Stomach smooth muscle (tissue), 2 donors: ENCODE measurements around the gene PDE1A.

Experiments used
- H3K27ac ChIP-seq: one replicate; pipeline ENCODE4 v1.7.0; 2013; ENCODE audit warnings: mild to moderate bottlenecking, low read length, inconsistent platforms
- H3K27me3 ChIP-seq, 2 donors: one replicate each; pipeline ENCODE4 v1.7.0; 2013; ENCODE audit warnings: low read length in 2 of 2; ENCODE audit not compliant: insufficient read depth in 2 of 2, control insufficient read depth in 1 of 2
- H3K36me3 ChIP-seq, 2 donors: one replicate each; pipeline ENCODE4 v1.7.0; 2013; ENCODE audit warnings: low read length in 2 of 2; ENCODE audit not compliant: control insufficient read depth in 2 of 2, insufficient read depth in 2 of 2
- H3K4me1 ChIP-seq: one replicate; pipeline ENCODE4 v1.7.0; 2013; ENCODE audit warnings: low read length; ENCODE audit not compliant: control insufficient read depth, insufficient read depth
- H3K4me3 ChIP-seq, 2 donors: one replicate each; pipeline ENCODE4 v1.7.0; 2013; ENCODE audit warnings: low read length in 2 of 2
- H3K9ac ChIP-seq, 2 donors: one replicate each; pipeline ENCODE4 v1.7.0; 2013; ENCODE audit warnings: low read length in 2 of 2, mild to moderate bottlenecking in 1 of 2
- H3K9me3 ChIP-seq, 2 donors: one replicate each; pipeline ENCODE4 v1.7.0; 2013; ENCODE audit warnings: low read length in 2 of 2; ENCODE audit not compliant: control insufficient read depth in 2 of 2
- donor health status: healthy.
- donor health status: Pancreatic carcinoma.

PDE1A gene

GRCh38 chr2:182378759-182379158 is 48.1 kb downstream of the PDE1A start:
- H3K36me3 ChIP-seq: no peaks in the 10 kb centered on the region
- H3K4me1 ChIP-seq: no peaks in the 10 kb centered on the region
- no peak overlapping the region for H3K9ac ChIP-seq
- H3K4me3 ChIP-seq: no peak overlapping the region
- no peaks in the 10 kb centered on the region for H3K27me3 ChIP-seq
- no peak overlapping the region for H3K27ac ChIP-seq
- H3K9me3 ChIP-seq: peaks cover 2 to 6% of the 10 kb centered on the region in 2 donors

GRCh38 chr2:182377467-182377866 is 49.4 kb downstream of the PDE1A start:
- H3K4me1 ChIP-seq: peaks cover 5% of the 10 kb centered on the region
- H3K9ac ChIP-seq: no peak overlapping the region
- H3K9me3 ChIP-seq: peaks cover 0 to 6% of the 10 kb centered on the region in 2 donors
- no peaks in the 10 kb centered on the region for H3K27me3 ChIP-seq
- no peak overlapping the region for H3K27ac ChIP-seq
- no peaks in the 10 kb centered on the region for H3K36me3 ChIP-seq
- no peak overlapping the region for H3K4me3 ChIP-seq

- H3K4me3 ChIP-seq: no peak overlapping the region
- peaks cover 5% of the 10 kb centered on the region for H3K4me1 ChIP-seq
- no peak overlapping the region for H3K9ac ChIP-seq
- H3K36me3 ChIP-seq: no peaks in the 10 kb centered on the region
- no peak overlapping the region for H3K27ac ChIP-seq
- H3K9me3 ChIP-seq: peaks cover 0 to 6% of the 10 kb centered on the region in 2 donors
- no peaks in the 10 kb centered on the region for H3K27me3 ChIP-seq
These were observed 51.0 kb downstream of the PDE1A start for GRCh38 chr2:182375862-182376261.

- Histone ChIP-seq H3K9ac (no peak overlapping the region), H3K4me3 (no peak overlapping the region), H3K4me1 (peaks cover 5% of the 10 kb centered on the region), H3K9me3 (peaks cover 0 to 6% of the 10 kb centered on the region in 2 donors), H3K27me3 (no peaks in the 10 kb centered on the region), H3K36me3 (no peaks in the 10 kb centered on the region), H3K27ac (peak overlapping the region; percentile 49)
These were observed 54.2 kb downstream of the PDE1A start for GRCh38 chr2:182372661-182373060.

- H3K36me3 ChIP-seq: no peaks in the 10 kb centered on the region
- H3K9ac ChIP-seq: no peak overlapping the region
- H3K9me3 ChIP-seq: no peaks in the 10 kb centered on the region
- no peak overlapping the region for H3K27ac ChIP-seq
- H3K4me3 ChIP-seq: no peak overlapping the region
- H3K27me3 ChIP-seq: no peaks in the 10 kb centered on the region
- H3K4me1 ChIP-seq: peaks cover 5% of the 10 kb centered on the region
These were observed 57.8 kb downstream of the PDE1A start for GRCh38 chr2:182368996-182369395.

GRCh38 chr2:182368446-182368845 is 58.4 kb downstream of the PDE1A start:
- H3K9me3 ChIP-seq: no peaks in the 10 kb centered on the region
- peaks cover 5% of the 10 kb centered on the region for H3K4me1 ChIP-seq
- no peak overlapping the region for H3K4me3 ChIP-seq
- H3K27ac ChIP-seq: no peak overlapping the region
- no peaks in the 10 kb centered on the region for H3K36me3 ChIP-seq
- no peak overlapping the region for H3K9ac ChIP-seq
- H3K27me3 ChIP-seq: no peaks in the 10 kb centered on the region

GRCh38 chr2:182367401-182367800 is 59.4 kb downstream of the PDE1A start:
- H3K4me3 ChIP-seq: no peak overlapping the region
- no peaks in the 10 kb centered on the region for H3K4me1 ChIP-seq
- no peak overlapping the region for H3K9ac ChIP-seq
- H3K36me3 ChIP-seq: no peaks in the 10 kb centered on the region
- H3K27ac ChIP-seq: no peak overlapping the region
- H3K27me3 ChIP-seq: no peaks in the 10 kb centered on the region
- H3K9me3 ChIP-seq: no peaks in the 10 kb centered on the region

GRCh38 chr2:182366628-182367027 is 60.2 kb downstream of the PDE1A start:
- Histone ChIP-seq H3K27ac (no peak overlapping the region), H3K27me3 (no peaks in the 10 kb centered on the region), H3K4me1 (no peaks in the 10 kb centered on the region), H3K9me3 (no peaks in the 10 kb centered on the region), H3K4me3 (no peak overlapping the region), H3K36me3 (no peaks in the 10 kb centered on the region), H3K9ac (no peak overlapping the region)

- no peaks in the 10 kb centered on the region for H3K4me1 ChIP-seq
- no peaks in the 10 kb centered on the region for H3K36me3 ChIP-seq
- no peak overlapping the region for H3K9ac ChIP-seq
- no peaks in the 10 kb centered on the region for H3K27me3 ChIP-seq
- H3K4me3 ChIP-seq: no peak overlapping the region
- H3K27ac ChIP-seq: no peak overlapping the region
- H3K9me3 ChIP-seq: no peaks in the 10 kb centered on the region
These were observed 61.0 kb downstream of the PDE1A start for GRCh38 chr2:182365855-182366254.

GRCh38 chr2:182361477-182361876 is 65.4 kb downstream of the PDE1A start:
- no peaks in the 10 kb centered on the region for H3K27me3 ChIP-seq
- H3K36me3 ChIP-seq: no peaks in the 10 kb centered on the region
- peaks cover 7% of the 10 kb centered on the region for H3K4me1 ChIP-seq
- H3K9ac ChIP-seq: no peak overlapping the region
- no peaks in the 10 kb centered on the region for H3K9me3 ChIP-seq
- H3K4me3 ChIP-seq: no peak overlapping the region
- H3K27ac ChIP-seq: no peak overlapping the region

GRCh38 chr2:182360663-182361260 is 66.1 kb downstream of the PDE1A start:
- H3K27me3 ChIP-seq: no peaks in the 10 kb centered on the region
- H3K36me3 ChIP-seq: no peaks in the 10 kb centered on the region
- no peak overlapping the region for H3K9ac ChIP-seq
- no peak overlapping the region for H3K4me3 ChIP-seq
- H3K9me3 ChIP-seq: no peaks in the 10 kb centered on the region
- peak overlapping the region; percentile 2 for H3K27ac ChIP-seq
- peaks cover 7% of the 10 kb centered on the region for H3K4me1 ChIP-seq
